CD14-positive monocyte (primary cell): ENCODE measurements around the gene SLC39A3. TPM values are rescaled to one million over a fixed set of nuclear protein-coding genes. Genes with fewer than 3 reads are reported as not detected.

Experiments used
- DNase-seq, 3 donors: peaks; one replicate each; pipeline ENCODE4 v3.0.0-alpha.2; 2011 to 2022
- H2AFZ ChIP-seq: 2 replicates; pipeline ENCODE4 v1.6.0; 2012; ENCODE audit warnings: mild to moderate bottlenecking, low read depth, low read length, inconsistent platforms; ENCODE audit not compliant: insufficient read depth, poor library complexity, severe bottlenecking
- H3K27ac ChIP-seq, 2 donors: 1 replicate in 1 of 2; 2 replicates in 1 of 2; pipeline ENCODE4 v1.5.1; 2012 to 2013; ENCODE audit warnings: low read length in 2 of 2, control low read depth in 1 of 2, inconsistent platforms in 1 of 2, low read depth in 1 of 2, mild to moderate bottlenecking in 1 of 2
- H3K27me3 ChIP-seq, 2 donors: one replicate each; pipeline versions ENCODE4 v1.6.0 to v1.6.1; 2011 to 2013; ENCODE audit warnings: low read length in 2 of 2; ENCODE audit not compliant: control insufficient read depth in 2 of 2, insufficient read depth in 2 of 2
- H3K36me3 ChIP-seq, 2 donors: replicated peaks in 1 of 2; 1 replicate in 1 of 2; 2 replicates in 1 of 2; pipeline versions ENCODE4 v1.5.1 to v1.6.1; 2012 to 2013; ENCODE audit warnings: low read length in 2 of 2, control low read depth in 1 of 2, inconsistent platforms in 1 of 2, mild to moderate bottlenecking in 1 of 2; ENCODE audit not compliant: insufficient read depth in 2 of 2, control insufficient read depth in 1 of 2
- H3K4me1 ChIP-seq, 2 donors: 1 replicate in 1 of 2; 2 replicates in 1 of 2; pipeline versions ENCODE4 v1.5.1 to v1.6.1; 2012 to 2013; ENCODE audit warnings: low read length in 2 of 2, control low read depth in 1 of 2, inconsistent platforms in 1 of 2, mild to moderate bottlenecking in 1 of 2, moderate library complexity in 1 of 2; ENCODE audit not compliant: insufficient read depth in 2 of 2, control insufficient read depth in 1 of 2
- H3K4me2 ChIP-seq: replicated peaks from 2 replicates; pipeline ENCODE3; 2012; ENCODE audit warnings: low read length, moderate library complexity, mild to moderate bottlenecking; ENCODE audit not compliant: poor library complexity, severe bottlenecking; ENCODE audit errors: extremely low read depth
- H3K4me3 ChIP-seq, 3 experiments: fragments of 200-600 bp in 1 of 3; sonication (generic) in 1 of 3; replicated peaks in 1 of 3; 1 replicate in 2 of 3; 2 replicates in 1 of 3; pipeline ENCODE4 v1.5.1; 2011 to 2013; ENCODE audit warnings: low read length in 3 of 3, mild to moderate bottlenecking in 3 of 3, control low read depth in 2 of 3, low read depth in 2 of 3, inconsistent platforms in 1 of 3, moderate library complexity in 1 of 3
- H3K79me2 ChIP-seq: 2 replicates; pipeline ENCODE4 v1.6.0; 2012; ENCODE audit warnings: mild to moderate bottlenecking, control low read depth, inconsistent platforms, low read length, moderate library complexity; ENCODE audit not compliant: insufficient read depth
- H3K9ac ChIP-seq: 2 replicates; pipeline ENCODE4 v1.6.0; 2017; ENCODE audit warnings: low read length, mild to moderate bottlenecking; ENCODE audit not compliant: insufficient read depth, poor library complexity, severe bottlenecking
- H3K9me3 ChIP-seq, 2 donors: replicated peaks in 1 of 2; 1 replicate in 1 of 2; 2 replicates in 1 of 2; pipeline versions ENCODE4 v1.5.1 to v1.6.1; 2012 to 2013; ENCODE audit warnings: low read length in 2 of 2, control low read depth in 1 of 2; ENCODE audit not compliant: control insufficient read depth in 1 of 2, insufficient read depth in 1 of 2
- H4K20me1 ChIP-seq: 2 replicates; pipeline ENCODE4 v1.6.0; 2012; ENCODE audit warnings: mild to moderate bottlenecking, low read length, control low read depth, moderate library complexity; ENCODE audit not compliant: insufficient read depth
- H3K27ac Mint-ChIP-seq, 7 donors: one replicate each; pipeline ENCODE4 v1.8.0; 2020; ENCODE audit warnings: mild to moderate bottlenecking in 7 of 7, mixed read lengths in 7 of 7, moderate library complexity in 6 of 7, inconsistent platforms in 2 of 7
- H3K27me3 Mint-ChIP-seq, 3 donors: one replicate each; pipeline ENCODE4 v1.8.0; 2021 to 2022; ENCODE audit warnings: low read depth in 3 of 3, mild to moderate bottlenecking in 3 of 3, mixed read lengths in 3 of 3, moderate library complexity in 3 of 3, inconsistent platforms in 1 of 3
- H3K36me3 Mint-ChIP-seq, 2 donors: one replicate each; pipeline ENCODE4 v1.8.0; 2020; ENCODE audit warnings: mixed read lengths in 2 of 2, inconsistent platforms in 1 of 2, mild to moderate bottlenecking in 1 of 2
- H3K4me1 Mint-ChIP-seq: one replicate; pipeline ENCODE4 v1.8.0; 2020; ENCODE audit warnings: mild to moderate bottlenecking, mixed read lengths
- H3K4me3 Mint-ChIP-seq, 2 donors: one replicate each; pipeline ENCODE4 v1.8.0; 2020; ENCODE audit warnings: mild to moderate bottlenecking in 2 of 2, mixed read lengths in 2 of 2, moderate library complexity in 1 of 2
- H3K9me3 Mint-ChIP-seq, 7 donors: one replicate each; pipeline ENCODE4 v1.8.0; 2020 to 2022; ENCODE audit warnings: mixed read lengths in 7 of 7, mild to moderate bottlenecking in 6 of 7, moderate library complexity in 6 of 7, inconsistent platforms in 2 of 7
- CTCF ChIP-seq: fragments of 200-600 bp; IDR thresholded peaks from one replicate; pipeline ENCODE4 v1.8.0; 2022; ENCODE audit warnings: antibody characterized with exemption, mild to moderate bottlenecking
- WGBS: methylation state at CpG from one replicate; pipeline ENCODE4 v1.1.5; 2013; ENCODE audit warnings: missing lambda C conversion rate; ENCODE audit not compliant: insufficient coverage; 5-methylcytosine and 5-hydroxymethylcytosine counted together
- intact Hi-C, 2 donors: fragments of 100-400 bp; cut with micrococcal nuclease; formaldehyde crosslinking; loops; one replicate each; pipeline versions ENCODE4 v1.15.0 to v1.15.1; 2023
- polyA plus RNA-seq, 3 donors: library from polyadenylated mRNA; depleted of rRNA in 1 of 3; unstranded in 2 of 3; stranded (reverse) in 1 of 3; fragments of 300-500 nt in 2 of 3; fragments of >200 nt in 1 of 3; fragmentation: Illumina TruSeq in 2 of 3; gene quantifications; 1 replicate in 2 of 3; 2 replicates in 1 of 3; pipeline ENCODE4 v1.2.3, GENCODE V29; 2012 to 2021

The SLC39A3 gene
- polyA plus RNA-seq, 3 donors = 14.2 to 39.5 (median 37.0) TPM

GRCh38 chr19:2782329-2782935 is 42.6 kb upstream of the SLC39A3 start:
- Mint-ChIP-seq H3K36me3 (peaks cover 6 to 23% of the 10 kb centered on the region in 2 donors), H3K27ac (peak overlapping the region; percentile 86 to 94 (median 93)), H3K4me3 (peak overlapping the region; percentile 89 to 92), H3K4me1 (peaks cover 45% of the 10 kb centered on the region), H3K27me3 (no peaks in the 10 kb centered on the region), H3K9me3 (no peaks in the 10 kb centered on the region)
- TF ChIP-seq CTCF = no peak
- Histone ChIP-seq H3K36me3 (peaks cover 3 to 15% of the 10 kb centered on the region in 2 donors), H3K4me1 (peaks cover 36 to 50% of the 10 kb centered on the region in 2 donors), H3K79me2 (peaks cover 85% of the 10 kb centered on the region), H4K20me1 (peaks cover 22% of the 10 kb centered on the region), H3K4me2 (peak overlapping the region; percentile 92), H3K4me3 (peak overlapping the region; percentile 57 to 98 (median 92)), H2AFZ (peak overlapping the region; percentile 86), H3K9ac (peak overlapping the region; percentile 96), H3K27ac (peak overlapping the region; percentile 62 to 93), H3K27me3 (no peaks in the 10 kb centered on the region), H3K9me3 (no peaks in the 10 kb centered on the region)
- under 1% methylated on average over 18 of the region's 24 CpGs for WGBS
- DNase-seq = peak in 2 of 3 donors; percentile 24 to 34
- intact Hi-C loops = no loop called here

GRCh38 chr19:2780284-2780683 is 40.5 kb upstream of the SLC39A3 start:
- 93% methylated on average over 5 of the region's 7 CpGs for WGBS
- Histone ChIP-seq H2AFZ (no peak overlapping the region), H4K20me1 (peaks cover 22% of the 10 kb centered on the region), H3K27me3 (no peaks in the 10 kb centered on the region), H3K27ac (no peak overlapping the region), H3K4me2 (no peak overlapping the region), H3K9me3 (no peaks in the 10 kb centered on the region), H3K4me1 (peaks cover 40 to 53% of the 10 kb centered on the region in 2 donors), H3K9ac (no peak overlapping the region), H3K36me3 (peaks cover 3 to 15% of the 10 kb centered on the region in 2 donors), H3K4me3 (no peak overlapping the region), H3K79me2 (peaks cover 85% of the 10 kb centered on the region)
- intact Hi-C loops = no loop called here
- Mint-ChIP-seq H3K9me3 (no peaks in the 10 kb centered on the region), H3K36me3 (peaks cover 7 to 33% of the 10 kb centered on the region in 2 donors), H3K27ac (peak overlapping the region in 5 of 7 donors; percentile 45 to 76 (median 55)), H3K27me3 (no peaks in the 10 kb centered on the region), H3K4me1 (peaks cover 50% of the 10 kb centered on the region), H3K4me3 (no peak overlapping the region)
- DNase-seq = no peak
- TF ChIP-seq CTCF = no peak
